Measurements from ENCODE around the gene SLC45A3. TPM values are rescaled to one million over a fixed set of nuclear protein-coding genes. Genes with fewer than 3 reads are reported as not detected.

SLC45A3 gene
- polyA plus RNA-seq, 1 donor (not counting 4 experiments of a cell fraction or from before 2014, with no cell fraction given), result 2.5 TPM

- Histone ChIP-seq H3K27ac (ENCODE audit: control insufficient read depth, insufficient read depth, low read length) (no peak overlapping the region), H3K4me1 (ENCODE audit: control insufficient read depth, extremely low read depth, insufficient read depth, low read length) (peaks cover 28% of the 10 kb centered on the region), H3K79me2 (ENCODE audit: control insufficient read depth, insufficient read depth, low read length) (peaks cover 2% of the 10 kb centered on the region), H3K4me2 (ENCODE audit: control insufficient read depth, extremely low read depth, insufficient read depth, low read depth, low read length) (no peak overlapping the region), H3K36me3 (ENCODE audit: control insufficient read depth in 2 of 2, extremely low read depth in 1 of 2, insufficient read depth in 2 of 2, low read length in 2 of 2) (peaks cover 0 to 3% of the 10 kb centered on the region in 2 experiments), H3K9ac (ENCODE audit: control insufficient read depth, extremely low read depth, insufficient read depth, low read length) (no peak overlapping the region), H2AFZ (ENCODE audit: control insufficient read depth, low read length) (no peak overlapping the region), H3K4me3 (ENCODE audit: control insufficient read depth in 2 of 3, extremely low read depth in 1 of 3, insufficient read depth in 2 of 3, low read depth in 1 of 3, low read length in 3 of 3) (no peak overlapping the region), H4K20me1 (ENCODE audit: control insufficient read depth, extremely low read depth, insufficient read depth, low read length) (no peaks in the 10 kb centered on the region), H3K27me3 (ENCODE audit: control insufficient read depth, extremely low read depth, insufficient read depth, low read length) (no peaks in the 10 kb centered on the region), H3K9me3 (ENCODE audit: control insufficient read depth, low read depth, low read length) (no peaks in the 10 kb centered on the region), H3K9me1 (ENCODE audit: control insufficient read depth, extremely low read depth, insufficient read depth, low read length) (no peaks in the 10 kb centered on the region)
- TF ChIP-seq CTCF (optimal IDR thresholded peaks at IDR 0.05 in 1 of 3, IDR thresholded peaks at IDR 0.05 in 1 of 3, conservative IDR thresholded peaks at IDR 0.05 in 1 of 3; ENCODE audit: extremely low read depth in 1 of 3, insufficient read depth in 2 of 3, low read length in 3 of 3), result no peak
- TF ChIP-seq EZH2 (IDR thresholded peaks at IDR 0.05; ENCODE audit: low read length), result no peak
- dilution Hi-C loops (cut with MboI; ENCODE audit: extremely low pct_ligation_motif_present, low sequenced_read_pairs), result no loop called here
- no peak for FAIRE-seq
- DNase-seq (ENCODE audit: low read depth, low spot score), result no peak
Observed at GRCh38 chr1:205612104-205612503, 68.2 kb downstream of the SLC45A3 start.

- peak overlapping the region; percentile 49 for H3K4me2 ChIP-seq (ENCODE audit: control insufficient read depth, extremely low read depth, insufficient read depth, low read depth, low read length)
- peaks cover 26% of the 10 kb centered on the region for H3K4me1 ChIP-seq (ENCODE audit: control insufficient read depth, extremely low read depth, insufficient read depth, low read length)
- no peak overlapping the region for H3K9ac ChIP-seq (ENCODE audit: control insufficient read depth, extremely low read depth, insufficient read depth, low read length)
- H4K20me1 ChIP-seq (ENCODE audit: control insufficient read depth, extremely low read depth, insufficient read depth, low read length), result no peaks in the 10 kb centered on the region
- no peaks in the 10 kb centered on the region for H3K27me3 ChIP-seq (ENCODE audit: control insufficient read depth, extremely low read depth, insufficient read depth, low read length)
- H3K9me3 ChIP-seq (ENCODE audit: control insufficient read depth, low read depth, low read length), result no peaks in the 10 kb centered on the region
- H3K27ac ChIP-seq (ENCODE audit: control insufficient read depth, insufficient read depth, low read length), result peak overlapping the region; percentile 36
- H3K36me3 ChIP-seq (ENCODE audit: control insufficient read depth in 2 of 2, extremely low read depth in 1 of 2, insufficient read depth in 2 of 2, low read length in 2 of 2), result peaks cover 0 to 3% of the 10 kb centered on the region in 2 experiments
- H2AFZ ChIP-seq (ENCODE audit: control insufficient read depth, low read length), result no peak overlapping the region
- dilution Hi-C loops (cut with MboI; ENCODE audit: extremely low pct_ligation_motif_present, low sequenced_read_pairs), result no loop called here
- no peak overlapping the region for H3K4me3 ChIP-seq (ENCODE audit: control insufficient read depth in 2 of 3, extremely low read depth in 1 of 3, insufficient read depth in 2 of 3, low read depth in 1 of 3, low read length in 3 of 3)
- TF ChIP-seq EZH2 (IDR thresholded peaks at IDR 0.05; ENCODE audit: low read length) (no peak), CTCF (optimal IDR thresholded peaks at IDR 0.05 in 1 of 3, IDR thresholded peaks at IDR 0.05 in 1 of 3, conservative IDR thresholded peaks at IDR 0.05 in 1 of 3; ENCODE audit: extremely low read depth in 1 of 3, insufficient read depth in 2 of 3, low read length in 3 of 3) (no peak)
- H3K79me2 ChIP-seq (ENCODE audit: control insufficient read depth, insufficient read depth, low read length), result peaks cover 2% of the 10 kb centered on the region
- DNase-seq (ENCODE audit: low read depth, low spot score), result no peak
- FAIRE-seq, result peak; percentile 5
- no peaks in the 10 kb centered on the region for H3K9me1 ChIP-seq (ENCODE audit: control insufficient read depth, extremely low read depth, insufficient read depth, low read length)
Observed at GRCh38 chr1:205610901-205611466, 69.3 kb downstream of the SLC45A3 start.

Measured in keratinocyte (primary cell).